Measurements from ENCODE around the gene CRADD.

- no peak for TF ChIP-seq CTCF (IDR thresholded peaks at IDR 0.05 in 4 of 5, conservative IDR thresholded peaks at IDR 0.05 in 1 of 5)
- no peak for TF ChIP-seq POLR2A (IDR thresholded peaks at IDR 0.05)
These were observed 224.6 kb downstream of the CRADD start for GRCh38 chr12:93901739-93902138.

Data from gastrocnemius medialis (tissue), 4 donors.